HS-27A (cell line): ENCODE results near the gene CFAP210.

Source experiments
- DNase-seq: peaks from one replicate; pipeline ENCODE4 v3.0.0-alpha.2; 2012; ENCODE audit warnings: low read depth, missing footprints

CFAP210 gene

DNA sequence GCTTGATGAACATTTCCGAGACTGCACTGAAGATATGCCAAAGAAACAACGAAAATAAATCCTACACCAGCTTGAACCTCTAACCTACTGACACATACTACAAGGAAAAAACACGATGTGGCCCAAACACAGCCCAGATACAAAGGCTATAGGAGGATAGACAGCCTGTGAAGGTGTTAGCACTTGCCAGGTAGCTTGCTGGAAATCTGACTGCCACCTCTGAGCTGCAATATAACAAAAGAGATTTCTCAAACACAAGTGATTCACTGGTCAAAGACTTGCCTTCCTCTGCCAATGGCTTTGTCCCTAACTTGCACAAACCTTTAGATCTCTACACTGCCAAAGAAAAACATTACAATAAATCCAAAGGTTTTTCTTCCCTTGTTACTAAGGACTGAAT, 21.1 kb downstream of the CFAP210 start:
- DNase-seq, result no peak

DNA sequence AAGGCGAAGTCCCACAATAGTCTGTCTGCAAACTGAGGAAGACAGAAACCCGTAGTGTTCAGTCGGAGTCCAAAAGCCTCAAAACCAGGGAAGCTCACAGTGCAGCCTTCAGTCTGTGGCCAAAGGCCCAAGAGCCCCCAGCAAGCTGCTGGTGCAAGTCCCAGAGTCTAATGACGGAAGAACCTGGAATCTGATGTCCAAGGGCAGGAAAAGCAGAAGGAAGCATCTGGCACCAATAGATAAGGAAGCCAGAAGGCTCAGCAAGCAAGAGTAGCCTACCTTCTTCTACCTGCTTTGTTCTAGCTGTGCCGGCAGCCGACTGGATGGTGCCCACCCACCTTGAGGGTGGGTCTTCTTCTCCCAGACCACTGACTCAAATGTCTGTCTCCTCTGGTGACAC, 21.8 kb downstream of the CFAP210 start:
- no peak for DNase-seq

DNA sequence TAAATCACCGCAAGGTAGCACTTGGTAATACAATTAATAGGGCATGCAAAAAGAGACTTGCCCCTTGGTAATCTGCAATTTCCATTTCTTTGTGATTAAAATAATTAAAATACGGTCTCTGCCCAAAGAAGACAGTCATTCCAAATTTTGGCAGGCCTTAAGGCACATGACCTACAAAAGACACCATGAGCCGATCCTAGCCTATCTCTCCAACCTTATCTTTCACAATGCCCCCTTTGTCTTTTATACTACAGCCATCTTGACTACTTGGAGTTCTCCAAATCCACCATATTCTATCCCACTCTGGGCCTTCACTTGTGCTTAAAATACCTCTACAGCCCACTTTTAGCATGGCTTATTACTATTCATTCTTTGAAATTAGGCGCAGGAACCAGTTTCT, 23.3 kb downstream of the CFAP210 start:
- DNase-seq, result no peak

DNA sequence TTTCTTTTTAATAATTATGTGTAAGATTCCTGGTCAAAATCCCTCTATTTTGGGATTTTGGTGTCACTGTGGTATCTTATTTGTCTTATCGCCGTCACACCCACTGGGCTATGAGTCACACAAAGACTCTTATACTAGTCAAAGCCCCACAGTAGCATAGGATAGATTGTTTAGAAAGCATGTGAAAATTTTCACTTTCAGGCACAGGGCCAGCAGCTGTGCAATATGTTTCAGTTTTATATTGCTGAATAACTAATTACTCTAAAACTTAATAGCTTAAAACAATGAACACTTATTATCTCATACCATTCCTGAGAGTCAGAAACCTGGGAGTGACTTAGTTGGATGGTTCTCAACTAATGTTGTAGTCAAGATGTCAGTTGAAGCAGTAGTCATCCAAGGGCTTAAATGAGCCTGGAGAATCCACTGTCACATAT, 24.0 kb downstream of the CFAP210 start:
- no peak for DNase-seq

DNA sequence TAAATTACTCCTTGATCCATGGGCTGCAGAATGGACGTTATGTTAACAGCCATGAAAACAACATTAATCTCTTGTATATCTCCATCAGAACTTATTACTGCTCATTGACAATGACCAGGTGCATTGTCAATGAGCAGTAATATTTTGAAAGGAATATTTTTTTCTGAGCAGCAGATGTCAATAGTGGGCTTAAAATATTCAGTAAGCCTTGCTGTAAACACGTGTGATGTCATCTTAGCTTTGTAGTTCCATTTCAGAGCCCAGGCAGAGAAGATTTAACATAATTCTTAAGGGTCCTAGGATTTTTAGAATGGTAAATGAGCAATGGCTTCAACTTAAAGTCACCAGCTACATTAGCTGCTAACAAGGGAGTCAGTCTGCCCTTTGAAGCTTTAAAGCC, 26.6 kb downstream of the CFAP210 start:
- no peak for DNase-seq

DNA sequence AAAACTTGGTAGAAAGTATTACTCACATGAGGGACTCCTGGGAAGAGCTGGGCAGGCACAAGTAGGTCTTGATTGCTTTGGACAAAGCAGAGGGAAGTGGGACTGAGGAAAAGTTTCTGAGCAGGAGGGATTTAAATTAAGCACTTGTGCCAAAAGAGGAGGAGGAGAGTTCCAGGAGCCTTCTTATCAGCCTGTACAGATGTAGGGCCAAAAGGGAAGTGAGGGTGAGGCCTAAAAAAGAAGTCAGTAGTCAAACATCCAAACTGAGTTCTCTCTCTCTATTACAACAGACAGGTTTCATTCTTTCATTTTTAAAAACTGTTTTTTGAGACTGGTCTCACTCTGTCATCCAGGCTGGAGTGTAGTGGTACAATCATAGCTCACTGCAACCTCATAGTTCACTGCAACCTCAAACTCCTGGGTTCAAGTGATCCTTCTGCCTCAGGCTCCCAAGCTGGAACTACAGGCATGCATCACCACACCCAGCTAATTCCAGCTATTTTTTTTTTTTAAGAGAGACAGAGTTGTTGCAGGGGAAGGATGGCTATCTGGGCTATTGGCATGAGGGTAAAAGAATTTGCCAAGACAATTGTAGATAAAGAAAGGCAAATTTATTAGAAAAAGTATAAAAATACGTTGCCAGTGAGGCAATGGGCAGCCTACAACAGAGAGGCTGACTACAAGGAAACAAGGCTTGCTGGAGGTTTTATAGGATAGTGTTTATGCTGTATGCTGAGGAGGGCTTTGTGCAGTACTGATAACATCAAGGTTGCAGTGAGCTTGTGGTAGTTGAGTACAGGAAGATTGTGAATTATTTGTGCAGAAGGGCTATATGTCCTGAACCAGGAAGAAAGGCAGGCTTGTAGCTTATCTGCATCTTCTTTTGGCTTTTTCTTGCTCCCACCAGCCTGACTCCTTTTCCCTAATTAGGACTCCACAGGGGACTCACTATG, 29.0 kb downstream of the CFAP210 start:
- no peak for DNase-seq

DNA sequence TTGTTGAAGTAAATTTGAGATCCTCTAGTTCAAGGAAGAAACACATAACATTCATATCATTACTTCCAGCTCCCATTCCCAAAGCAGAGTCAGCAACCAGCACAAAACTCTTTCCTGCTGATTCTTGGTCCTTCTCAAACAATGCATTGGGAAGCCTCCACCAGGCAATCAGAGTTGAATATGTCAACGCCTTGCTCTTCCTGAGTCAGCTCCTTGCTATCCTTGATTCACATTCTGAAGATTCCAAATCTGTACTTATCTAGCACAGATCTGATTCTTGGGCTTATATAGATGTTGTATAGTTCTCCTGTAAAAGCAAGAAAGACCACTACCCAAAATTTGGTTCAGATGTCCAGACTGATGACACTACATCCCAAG, 29.6 kb downstream of the CFAP210 start:
- DNase-seq, result no peak

DNA sequence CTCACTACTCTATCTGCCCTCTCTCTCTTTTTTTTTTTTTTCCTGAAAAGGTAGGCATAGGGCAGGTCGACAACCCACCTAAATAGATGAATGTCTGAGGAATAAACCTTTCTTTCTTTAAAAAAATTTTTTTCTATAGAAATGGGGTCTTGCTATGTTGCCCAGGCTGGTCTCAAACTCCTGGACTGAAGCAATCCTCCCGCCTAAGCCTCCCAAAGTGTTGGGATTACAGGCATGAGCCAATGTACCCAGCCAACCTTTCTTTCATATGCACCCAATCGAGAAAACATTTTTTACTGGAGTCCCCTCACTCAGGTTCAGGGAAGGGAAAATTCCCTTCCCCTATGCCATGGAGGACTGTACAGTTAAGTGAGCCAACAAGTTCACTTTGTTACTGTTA, 31.0 kb downstream of the CFAP210 start:
- DNase-seq, result no peak

DNA sequence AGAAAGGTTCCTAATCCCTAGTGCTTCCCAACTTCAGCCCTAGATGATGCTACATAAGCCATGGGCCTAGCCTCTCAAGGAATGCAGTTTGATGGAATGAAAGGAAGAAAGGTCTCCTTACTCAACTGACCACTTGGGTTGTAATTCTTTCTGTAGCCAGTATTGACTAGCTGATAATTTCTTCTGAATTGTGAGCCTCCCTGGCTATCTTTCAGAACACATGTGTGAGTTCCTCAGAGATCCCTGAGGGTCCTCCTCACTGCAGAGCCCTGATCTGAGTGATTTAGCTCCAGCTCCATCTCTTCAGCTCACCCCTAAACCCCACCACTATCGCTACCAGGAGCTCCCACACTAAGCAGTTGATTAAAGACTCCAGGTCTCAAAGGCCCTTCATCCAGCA, 31.5 kb downstream of the CFAP210 start:
- DNase-seq, result no peak

DNA sequence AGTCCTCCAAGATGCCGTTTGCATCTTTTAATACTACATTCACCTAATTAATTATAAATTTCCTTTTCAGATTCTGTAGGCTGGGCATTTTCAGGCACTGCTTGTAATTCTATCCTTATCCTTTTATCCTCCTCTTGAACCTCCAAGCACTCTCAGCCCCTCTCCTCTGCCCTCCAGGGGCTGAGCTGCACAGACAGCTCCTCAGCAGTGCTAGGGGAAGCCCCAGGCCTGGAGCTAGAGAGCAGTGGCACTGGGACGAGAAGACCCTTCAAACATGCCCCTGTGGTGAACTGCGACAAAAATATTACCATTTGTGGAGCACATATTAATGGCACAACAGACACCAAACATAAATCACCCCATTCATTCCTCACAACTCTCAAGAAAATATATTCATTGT, 32.9 kb downstream of the CFAP210 start:
- DNase-seq, result no peak

DNA sequence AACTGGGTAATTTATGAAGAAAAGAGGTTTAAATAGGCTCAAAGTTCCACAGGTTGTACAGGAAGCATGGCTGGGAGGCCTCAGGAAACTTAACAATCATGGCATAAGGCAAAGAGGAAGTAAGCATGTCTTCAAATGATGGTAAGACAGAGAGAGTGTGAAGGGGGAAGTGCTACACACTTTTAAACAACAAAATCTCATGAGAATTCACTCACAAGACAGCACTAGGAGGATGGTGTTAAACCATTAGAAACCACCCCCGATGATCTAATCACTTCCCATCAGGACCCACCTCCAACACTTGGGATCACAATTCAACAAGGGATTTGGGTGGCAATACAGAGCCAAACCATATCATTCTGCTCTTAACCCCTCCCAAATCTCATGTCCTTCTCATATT, 34.9 kb downstream of the CFAP210 start:
- DNase-seq, result no peak

DNA sequence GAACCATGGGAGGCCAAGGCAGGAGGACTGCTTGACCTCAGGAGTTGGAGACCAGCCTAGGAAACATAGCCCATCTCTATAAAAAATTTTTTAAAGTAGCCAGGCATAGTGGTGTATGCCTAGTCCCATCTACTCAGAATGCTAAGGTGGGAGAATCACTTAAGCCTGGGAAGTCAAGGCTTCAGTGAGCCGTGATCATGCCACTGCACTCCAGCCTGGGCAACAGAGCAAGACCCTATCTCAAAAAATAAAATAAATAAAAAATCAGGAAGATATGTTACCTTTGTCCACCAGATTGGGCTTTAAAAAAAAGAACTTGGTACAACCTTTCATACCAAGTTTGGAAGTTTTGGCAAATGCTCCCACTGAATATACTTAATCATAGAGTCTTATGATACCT, 35.3 kb downstream of the CFAP210 start:
- no peak for DNase-seq

DNA sequence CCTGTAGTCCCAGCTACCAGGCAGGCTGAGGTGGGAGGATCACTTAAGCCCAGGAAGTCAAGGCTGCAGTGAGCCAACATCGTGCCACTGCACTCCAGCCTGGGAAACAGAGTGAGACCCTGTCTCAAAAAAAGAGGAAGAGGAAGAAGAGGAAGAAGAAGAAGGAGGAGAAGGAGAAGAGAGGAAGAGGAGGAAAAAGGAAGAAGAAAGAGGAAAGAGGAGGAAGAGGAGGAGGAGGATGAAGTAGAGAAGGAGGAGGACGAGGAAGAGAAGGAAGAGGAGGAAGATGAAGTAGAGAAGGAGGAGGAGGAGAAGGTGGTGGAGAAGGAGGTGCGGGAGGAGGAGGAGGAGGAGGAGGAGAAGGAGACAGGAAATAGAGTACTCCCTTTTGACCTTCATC, 38.0 kb downstream of the CFAP210 start:
- no peak for DNase-seq

DNA sequence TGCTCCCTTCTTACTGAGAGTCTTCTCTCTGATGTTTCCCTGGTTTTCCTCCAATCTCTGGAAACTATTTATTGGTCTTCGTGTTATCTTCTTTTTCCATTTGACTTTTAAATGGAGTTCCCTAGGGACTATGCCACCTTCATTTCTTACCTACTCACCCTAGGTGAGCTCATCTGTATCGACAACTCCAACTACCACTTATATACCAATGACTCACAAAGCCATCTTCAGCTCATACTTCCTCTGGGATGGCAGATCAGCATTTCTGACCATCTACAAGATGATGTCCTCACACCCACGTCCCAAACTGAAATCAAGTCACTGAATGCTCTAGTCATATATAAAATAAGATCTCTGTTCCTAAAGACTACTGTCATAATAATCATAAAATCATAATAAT, 40.6 kb downstream of the CFAP210 start:
- no peak for DNase-seq

DNA sequence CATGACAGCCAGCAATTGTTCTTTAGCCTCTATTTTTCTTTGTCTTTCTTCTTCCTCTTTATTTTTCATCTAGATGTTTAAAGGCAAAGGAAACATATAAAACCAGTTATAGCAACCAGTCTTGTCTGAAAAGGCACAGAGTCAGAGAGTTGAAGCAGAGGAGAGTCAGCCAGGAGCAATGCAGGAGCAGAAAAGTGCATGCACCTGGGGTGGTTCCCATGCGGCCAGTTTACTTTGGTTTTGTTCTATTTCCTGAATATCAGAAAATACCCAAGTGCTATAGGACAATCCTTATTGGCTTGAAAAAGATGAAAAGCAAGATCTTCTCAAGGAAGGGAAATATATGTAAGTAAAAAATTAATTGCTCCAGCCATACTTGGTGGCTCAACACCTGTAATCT, 44.9 kb downstream of the CFAP210 start:
- no peak for DNase-seq

DNA sequence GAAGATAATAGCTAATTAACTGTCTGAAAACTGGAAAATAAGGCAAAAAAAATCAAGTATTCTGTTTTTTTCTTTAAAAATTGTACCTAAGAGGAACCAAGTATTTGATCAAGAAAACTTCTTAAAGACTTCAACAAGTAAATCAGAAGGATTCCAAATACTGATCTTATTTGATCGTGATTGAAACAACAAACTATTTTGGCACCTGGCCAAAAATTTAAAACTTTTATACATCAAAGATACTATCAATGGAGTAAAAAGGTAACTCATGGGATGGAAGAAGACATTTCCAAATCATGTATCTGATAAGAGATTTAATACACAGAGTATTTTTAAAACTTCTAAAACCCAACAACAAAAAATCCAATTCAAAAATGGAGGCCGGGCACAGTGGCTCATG, 46.7 kb downstream of the CFAP210 start:
- no peak for DNase-seq

DNA sequence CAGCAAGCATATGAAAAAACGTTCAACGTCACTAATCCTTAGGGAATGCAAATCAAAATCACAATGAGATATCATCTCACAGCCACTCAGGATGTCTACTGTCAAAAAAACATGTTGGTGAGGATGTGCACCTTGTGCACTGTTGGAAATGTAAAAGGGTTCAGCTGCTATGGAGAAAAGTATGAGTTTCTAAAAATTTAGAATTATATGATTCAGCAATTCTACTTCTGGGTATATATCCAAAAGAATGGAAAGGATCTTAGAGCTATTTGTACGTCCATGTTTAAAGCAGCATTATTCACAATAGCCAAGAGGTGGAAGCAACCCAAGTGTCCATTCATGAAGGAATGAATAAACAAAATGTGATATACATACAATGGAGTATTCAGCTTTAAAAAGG, 50.0 kb downstream of the CFAP210 start:
- no peak for DNase-seq

DNA sequence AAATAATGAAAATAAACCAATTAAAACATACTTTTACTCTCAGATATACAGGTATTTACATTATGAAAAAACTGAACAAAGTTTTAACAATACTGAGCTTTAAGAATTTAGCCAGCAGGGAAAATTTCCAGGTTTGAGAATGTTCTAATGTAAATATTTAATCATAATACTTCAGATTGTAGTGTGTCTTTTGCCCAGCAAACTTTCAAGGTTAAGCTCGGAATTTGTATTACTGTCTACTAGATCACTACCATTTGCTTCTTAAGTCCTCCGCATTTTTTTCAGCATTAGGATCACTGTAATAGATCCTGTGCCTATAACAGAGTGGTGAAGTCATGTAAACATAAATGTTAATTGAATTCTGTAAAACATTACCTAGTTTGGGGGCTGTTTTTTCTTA, 52.7 kb downstream of the CFAP210 start:
- DNase-seq, result no peak

DNA sequence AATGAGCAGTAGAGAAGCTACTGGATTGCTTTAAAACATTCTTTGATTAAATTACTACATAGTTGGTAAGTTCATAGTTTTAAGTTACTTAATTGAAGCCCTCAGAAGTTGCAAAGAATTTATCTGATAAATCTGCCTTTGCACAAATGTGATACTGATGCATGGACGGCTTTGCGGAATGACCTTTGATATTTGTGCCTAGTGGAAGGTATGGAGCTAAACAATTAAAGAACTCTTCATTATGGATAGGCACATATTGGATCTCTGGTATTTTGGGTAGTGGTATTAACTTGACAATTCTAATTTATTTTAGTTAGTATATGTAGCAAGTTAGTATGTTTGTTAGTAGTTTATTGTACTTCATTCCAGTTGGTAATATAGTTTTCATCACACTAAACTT, 54.1 kb downstream of the CFAP210 start:
- DNase-seq, result no peak

DNA sequence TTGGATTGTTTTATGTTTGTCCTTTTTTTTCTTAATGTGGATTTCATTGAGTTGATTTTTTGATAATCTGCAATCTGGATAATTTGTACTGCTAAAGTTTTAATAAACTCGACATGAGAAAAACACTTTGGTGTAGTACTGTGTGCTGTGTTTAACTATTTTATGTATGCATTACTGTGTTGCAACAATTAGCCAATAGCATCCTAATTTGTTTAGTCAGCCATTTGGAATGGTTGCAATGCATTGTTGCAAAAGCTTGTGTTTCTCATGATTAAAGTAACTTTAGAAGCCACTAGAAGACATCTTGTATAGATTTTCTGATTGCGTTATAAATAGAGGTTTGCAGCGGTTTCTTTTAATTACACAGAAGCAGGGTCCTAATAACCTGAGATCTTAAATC, 56.6 kb downstream of the CFAP210 start:
- DNase-seq, result no peak

DNA sequence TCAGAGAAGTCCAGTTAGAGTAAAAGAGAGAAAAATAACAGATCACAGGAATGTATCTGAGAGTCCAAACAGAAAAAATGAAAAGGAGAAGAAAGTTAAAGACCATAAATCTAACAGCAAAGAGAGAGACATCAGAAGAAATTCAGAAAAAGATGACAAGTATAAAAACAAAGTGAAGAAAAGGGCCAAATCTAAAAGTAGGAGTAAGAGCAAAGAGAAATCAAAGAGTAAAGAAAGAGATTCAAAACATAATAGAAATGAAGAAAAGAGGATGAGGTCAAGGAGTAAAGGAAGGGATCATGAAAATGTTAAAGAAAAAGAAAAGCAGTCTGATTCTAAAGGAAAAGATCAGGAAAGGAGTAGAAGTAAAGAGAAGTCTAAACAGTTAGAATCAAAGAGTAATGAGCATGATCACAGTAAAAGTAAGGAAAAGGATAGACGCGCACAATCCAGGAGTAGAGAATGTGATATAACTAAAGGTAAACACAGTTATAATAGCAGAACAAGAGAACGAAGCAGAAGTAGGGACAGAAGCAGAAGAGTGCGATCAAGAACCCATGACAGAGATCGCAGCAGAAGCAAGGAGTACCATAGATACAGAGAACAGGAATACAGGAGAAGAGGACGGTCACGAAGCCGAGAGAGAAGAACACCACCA, 57.6 kb downstream of the CFAP210 start:
- DNase-seq, result no peak

DNA sequence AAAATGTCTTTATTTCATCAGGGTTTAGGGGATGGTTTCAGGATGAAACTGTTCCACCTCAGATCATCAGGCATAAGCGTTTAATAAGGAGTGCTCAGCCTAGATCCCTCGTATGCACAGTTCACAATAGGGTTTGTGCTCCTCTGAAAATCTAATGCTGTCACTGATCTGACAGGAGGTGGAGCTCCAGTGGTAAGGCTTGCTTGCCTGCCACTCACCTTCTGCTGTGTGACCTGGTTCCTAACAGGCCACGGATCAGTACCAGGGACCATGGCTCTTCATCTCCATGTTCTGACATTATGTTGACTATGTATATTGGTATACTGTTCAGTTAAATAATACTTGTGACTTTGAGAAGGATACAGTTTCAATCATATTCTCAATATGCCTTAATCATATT, 68.4 kb downstream of the CFAP210 start:
- no peak for DNase-seq

DNA sequence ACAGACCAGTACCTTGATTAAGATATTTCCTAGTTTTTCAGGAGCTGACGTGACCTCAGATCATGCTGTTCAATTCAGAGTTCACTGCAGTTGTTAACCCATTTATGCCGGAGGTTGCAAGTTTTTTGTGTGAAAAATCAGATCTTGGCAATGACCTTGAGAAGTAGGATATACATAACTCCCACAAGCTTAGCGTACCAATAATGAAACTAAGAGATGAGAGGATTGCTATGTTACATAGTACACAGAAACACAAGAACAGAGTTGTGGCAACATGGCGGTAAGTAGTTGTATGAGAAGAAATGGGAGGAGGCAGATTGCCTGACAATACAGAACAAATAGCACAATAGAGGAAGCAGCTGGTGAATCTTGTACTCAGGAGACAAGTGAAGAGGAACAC, 71.0 kb downstream of the CFAP210 start:
- no peak for DNase-seq

DNA sequence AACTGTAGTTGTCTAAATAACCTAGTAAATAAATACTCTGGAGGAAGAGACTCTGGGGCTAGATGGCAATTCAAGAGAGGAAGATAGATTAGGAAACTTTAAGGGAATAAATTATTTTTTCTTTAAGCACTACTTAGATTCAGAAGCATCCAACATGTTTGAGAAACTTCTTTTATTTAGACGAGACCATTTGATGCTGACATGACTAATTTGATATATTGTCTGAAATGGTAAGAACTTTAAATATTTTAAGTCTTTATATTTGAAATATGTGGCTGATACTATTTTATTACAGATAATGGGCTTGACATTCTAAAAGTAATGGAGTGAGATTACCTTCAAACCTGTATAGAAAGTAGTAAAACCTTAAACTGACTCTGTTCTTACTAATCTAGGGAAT, 73.7 kb downstream of the CFAP210 start:
- DNase-seq, result no peak
